AG10803 (cell line): ENCODE measurements around the gene RIC8B.

Source experiments
- DNase-seq: peaks from one replicate; pipeline ENCODE4 v3.0.0; 2010; ENCODE audit warnings: low read depth
- H3K4me3 ChIP-seq: 2 replicates; pipeline ENCODE4 v1.5.1; 2011; ENCODE audit warnings: mild to moderate bottlenecking, low read length, control low read depth
- CTCF ChIP-seq: conservative IDR thresholded peaks from 2 replicates; pipeline ENCODE4 v1.5.1; 2011; ENCODE audit warnings: mild to moderate bottlenecking, low read length, control low read depth, inconsistent platforms

The RIC8B gene

GRCh38 chr12:106767954-106768822 is 6.3 kb upstream of the RIC8B start:
- TF ChIP-seq CTCF = no peak
- no peak overlapping the region for H3K4me3 ChIP-seq
- peak; percentile 33 for DNase-seq

GRCh38 chr12:106769078-106769477 is 5.4 kb upstream of the RIC8B start:
- H3K4me3 ChIP-seq = no peak overlapping the region

GRCh38 chr12:106769546-106769945 is 4.9 kb upstream of the RIC8B start:
- DNase-seq = peak; percentile 41
- TF ChIP-seq CTCF = no peak
- no peak overlapping the region for H3K4me3 ChIP-seq

More at GRCh38 chr12:106769078-106769477, 5.4 kb upstream of the RIC8B start:
- TF ChIP-seq CTCF = no peak
- DNase-seq = peak; percentile 73

GRCh38 chr12:106771425-106771824 is 3.1 kb upstream of the RIC8B start:
- no peak for TF ChIP-seq CTCF
- DNase-seq = no peak
- no peak overlapping the region for H3K4me3 ChIP-seq

GRCh38 chr12:106773286-106774004 is 1.0 kb upstream of the RIC8B start:
- peak overlapping the region; percentile 93 for H3K4me3 ChIP-seq
- TF ChIP-seq CTCF = no peak
- DNase-seq = no peak

GRCh38 chr12:106774808-106775524 is 484 bp downstream of the RIC8B start:
- TF ChIP-seq CTCF = no peak
- no peak for DNase-seq
- H3K4me3 ChIP-seq = peak overlapping the region; percentile 93
